ENCODE results near the gene ZYX. TPM values are rescaled to one million over a fixed set of nuclear protein-coding genes. Genes with fewer than 3 reads are reported as not detected.
A peak's percentile ranks its signal among the peaks of the same experiment; 100 is the strongest.

Gene ZYX
- total RNA-seq, 1 donor from 2014 or later, result 412 TPM

DNA sequence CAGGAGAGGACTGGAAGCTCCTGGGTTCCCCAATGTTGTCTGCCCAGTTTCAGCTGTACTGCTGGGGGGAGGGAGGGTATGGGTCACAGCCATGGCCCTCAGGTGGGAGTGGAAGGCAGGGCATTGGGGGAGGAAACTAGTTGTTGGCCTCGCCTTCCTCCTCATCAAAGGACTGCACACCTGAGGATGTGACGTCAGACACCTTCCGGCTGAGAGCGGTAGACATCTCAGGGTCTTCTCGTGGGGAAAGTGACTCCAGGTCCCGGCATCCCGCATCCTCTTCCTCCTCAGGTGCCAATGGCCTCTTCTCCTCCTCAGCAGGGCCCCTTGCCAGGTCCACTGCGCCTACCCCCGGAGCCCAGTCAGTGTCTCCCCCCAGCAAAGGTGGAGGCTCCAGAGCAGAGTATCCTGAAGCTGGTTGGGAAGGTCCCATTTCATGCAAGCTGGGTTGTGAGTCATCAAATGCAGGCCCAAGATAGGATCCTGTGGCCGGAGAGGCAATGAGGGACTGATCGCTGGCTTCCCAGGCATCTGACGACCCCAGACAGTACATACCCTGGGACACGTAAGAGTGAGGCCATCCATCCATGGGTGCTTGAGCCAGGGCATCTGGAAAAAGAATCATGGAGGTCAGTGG, 24.6 kb upstream of the ZYX start:
- H3K9me3 Mint-ChIP-seq (ENCODE audit: unreplicated experiment), result no peaks in the 10 kb centered on the region
- peaks cover 18% of the 10 kb centered on the region for H3K36me3 Mint-ChIP-seq (ENCODE audit: unreplicated experiment)
- H3K4me3 Mint-ChIP-seq (ENCODE audit: unreplicated experiment), result no peak overlapping the region
- DNase-seq (ENCODE audit: extremely low spot score, unreplicated experiment), result no peak
- H3K4me1 Mint-ChIP-seq (ENCODE audit: unreplicated experiment), result peaks cover 12% of the 10 kb centered on the region
- H3K27ac Mint-ChIP-seq (ENCODE audit: unreplicated experiment), result no peak overlapping the region
- TF ChIP-seq CTCF (IDR thresholded peaks at IDR 0.05), result no peak
- H3K27me3 Mint-ChIP-seq (ENCODE audit: unreplicated experiment), result peaks cover 17% of the 10 kb centered on the region

- Mint-ChIP-seq H3K27ac (ENCODE audit: unreplicated experiment) (no peak overlapping the region), H3K27me3 (ENCODE audit: unreplicated experiment) (peaks cover 16% of the 10 kb centered on the region), H3K36me3 (ENCODE audit: unreplicated experiment) (peaks cover 18% of the 10 kb centered on the region), H3K4me3 (ENCODE audit: unreplicated experiment) (no peak overlapping the region), H3K9me3 (ENCODE audit: unreplicated experiment) (no peaks in the 10 kb centered on the region), H3K4me1 (ENCODE audit: unreplicated experiment) (peaks cover 16% of the 10 kb centered on the region)
- no peak for TF ChIP-seq CTCF (IDR thresholded peaks at IDR 0.05)
- DNase-seq (ENCODE audit: extremely low spot score, unreplicated experiment), result no peak
These were observed 22.5 kb upstream of the ZYX start for GRCh38 chr7:143358626-143359025.

DNA sequence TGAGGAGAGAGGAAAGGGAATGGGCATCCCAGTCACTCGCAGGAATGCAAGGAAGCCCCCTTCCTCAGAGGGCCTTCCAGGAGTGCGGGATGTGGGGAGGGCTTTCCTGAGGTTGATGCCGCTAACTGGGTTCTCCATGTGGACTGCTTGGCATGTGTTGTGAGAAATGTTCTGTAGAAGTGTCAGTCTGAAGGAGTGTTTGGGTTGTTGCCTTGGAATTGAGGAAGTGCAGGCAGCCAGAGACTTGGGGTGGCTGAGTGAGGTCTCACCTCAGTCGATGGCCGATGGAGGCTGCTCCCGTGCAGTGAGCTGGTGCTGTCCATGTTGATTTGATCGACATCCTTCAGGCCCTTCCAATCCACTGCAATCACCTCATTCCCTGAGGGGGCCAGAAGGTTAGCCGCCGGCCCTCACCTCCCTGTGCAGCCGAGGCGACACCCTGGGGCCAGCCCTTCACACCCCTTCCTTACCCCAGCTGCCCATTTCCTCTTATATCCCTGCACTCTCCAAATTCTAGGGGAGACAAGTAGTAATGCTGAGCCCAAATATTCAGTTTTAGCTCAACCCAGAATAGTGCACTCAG, 21.3 kb upstream of the ZYX start:
- Mint-ChIP-seq H3K4me3 (ENCODE audit: unreplicated experiment) (no peak overlapping the region), H3K27me3 (ENCODE audit: unreplicated experiment) (peaks cover 28% of the 10 kb centered on the region), H3K9me3 (ENCODE audit: unreplicated experiment) (no peaks in the 10 kb centered on the region), H3K36me3 (ENCODE audit: unreplicated experiment) (peaks cover 15% of the 10 kb centered on the region), H3K4me1 (ENCODE audit: unreplicated experiment) (peaks cover 16% of the 10 kb centered on the region), H3K27ac (ENCODE audit: unreplicated experiment) (no peak overlapping the region)
- TF ChIP-seq CTCF (IDR thresholded peaks at IDR 0.05), result no peak
- no peak for DNase-seq (ENCODE audit: extremely low spot score, unreplicated experiment)

GRCh38 chr7:143360788-143361551, 20.2 kb upstream of the ZYX start:
- DNase-seq (ENCODE audit: extremely low spot score, unreplicated experiment), result no peak
- Mint-ChIP-seq H3K9me3 (ENCODE audit: unreplicated experiment) (no peaks in the 10 kb centered on the region), H3K27ac (ENCODE audit: unreplicated experiment) (no peak overlapping the region), H3K4me3 (ENCODE audit: unreplicated experiment) (peak overlapping the region; percentile 70), H3K27me3 (ENCODE audit: unreplicated experiment) (peaks cover 33% of the 10 kb centered on the region), H3K36me3 (ENCODE audit: unreplicated experiment) (peaks cover 12% of the 10 kb centered on the region), H3K4me1 (ENCODE audit: unreplicated experiment) (peaks cover 14% of the 10 kb centered on the region)
- no peak for TF ChIP-seq CTCF (IDR thresholded peaks at IDR 0.05)

DNA sequence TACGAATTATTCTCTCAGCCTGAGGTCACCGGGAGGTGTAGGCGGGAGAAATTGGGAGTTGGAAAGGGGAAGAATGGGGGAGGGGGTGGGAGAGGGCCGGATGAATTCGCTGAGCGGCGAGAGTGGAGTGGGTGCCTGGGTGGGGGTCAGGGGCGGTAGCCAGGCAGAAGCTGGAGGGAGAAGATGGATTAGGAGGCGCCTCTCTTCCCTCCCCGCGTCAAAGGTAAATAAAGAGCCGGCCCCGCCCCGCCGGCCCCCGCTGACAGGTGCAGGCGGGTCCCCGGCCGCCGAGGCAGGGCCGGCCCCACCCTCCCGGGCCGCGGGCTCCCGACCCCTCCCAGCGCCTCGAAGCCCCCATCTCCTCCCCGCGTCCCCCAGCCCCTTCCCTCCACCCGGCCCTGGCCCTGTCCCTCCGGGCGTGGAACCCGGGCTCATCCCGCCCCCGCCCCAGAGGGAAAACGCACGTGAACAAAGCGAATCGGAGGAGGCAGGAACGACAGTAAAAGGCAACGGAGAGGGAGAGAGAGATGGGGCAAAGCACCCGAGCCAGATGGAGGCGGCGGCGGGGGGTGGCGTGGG, 19.5 kb upstream of the ZYX start:
- Mint-ChIP-seq H3K9me3 (ENCODE audit: unreplicated experiment) (no peaks in the 10 kb centered on the region), H3K27ac (ENCODE audit: unreplicated experiment) (no peak overlapping the region), H3K27me3 (ENCODE audit: unreplicated experiment) (peaks cover 33% of the 10 kb centered on the region), H3K4me1 (ENCODE audit: unreplicated experiment) (peaks cover 14% of the 10 kb centered on the region), H3K4me3 (ENCODE audit: unreplicated experiment) (peak overlapping the region; percentile 92), H3K36me3 (ENCODE audit: unreplicated experiment) (peaks cover 12% of the 10 kb centered on the region)
- DNase-seq (ENCODE audit: extremely low spot score, unreplicated experiment), result peak; percentile 75
- no peak for TF ChIP-seq CTCF (IDR thresholded peaks at IDR 0.05)
